Non-pigmented ciliary epithelial cell (primary cell): ENCODE measurements around the gene MCC.

Experiments
- DNase-seq: peaks from one replicate; pipeline ENCODE4 v3.0.0-alpha.2; 2010; ENCODE audit warnings: low read depth

Gene MCC

DNA sequence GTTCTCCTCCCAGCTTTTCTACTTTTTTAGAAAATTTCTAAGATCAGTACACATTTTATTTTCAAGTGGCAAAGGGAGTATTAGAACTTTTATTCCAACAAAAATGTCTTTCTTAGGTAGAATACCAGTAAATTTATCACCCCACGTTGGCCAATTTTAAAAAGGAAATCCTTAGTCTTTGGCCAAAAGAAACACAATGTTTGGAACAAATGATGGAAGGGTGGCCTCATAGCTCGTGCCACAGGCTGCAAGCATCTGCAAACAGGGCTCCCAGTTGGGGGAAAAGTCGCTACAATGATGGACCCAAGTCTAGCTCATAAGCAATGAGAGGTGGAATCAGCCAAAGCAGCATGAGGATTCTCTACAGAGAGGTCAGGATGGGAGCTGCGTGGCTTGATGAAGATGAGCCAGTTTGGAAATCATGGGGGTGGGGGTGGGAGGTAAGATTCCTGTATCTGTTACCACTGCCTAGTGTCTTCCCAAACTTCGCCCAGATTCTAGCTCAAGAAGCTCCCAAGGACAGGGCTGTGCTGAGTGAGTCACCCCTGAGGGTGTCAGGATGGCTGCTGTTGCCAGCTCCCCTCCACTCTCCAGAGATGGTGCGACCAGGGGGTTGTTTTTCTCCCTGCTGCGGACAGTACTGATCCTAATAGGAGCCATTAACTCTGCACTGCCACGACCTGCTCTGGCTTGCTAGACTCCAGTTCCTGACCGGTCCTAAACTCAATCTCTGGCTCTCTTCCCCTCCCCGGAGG lies 436.0 kb downstream of the MCC start:
- DNase-seq, result no peak

DNA sequence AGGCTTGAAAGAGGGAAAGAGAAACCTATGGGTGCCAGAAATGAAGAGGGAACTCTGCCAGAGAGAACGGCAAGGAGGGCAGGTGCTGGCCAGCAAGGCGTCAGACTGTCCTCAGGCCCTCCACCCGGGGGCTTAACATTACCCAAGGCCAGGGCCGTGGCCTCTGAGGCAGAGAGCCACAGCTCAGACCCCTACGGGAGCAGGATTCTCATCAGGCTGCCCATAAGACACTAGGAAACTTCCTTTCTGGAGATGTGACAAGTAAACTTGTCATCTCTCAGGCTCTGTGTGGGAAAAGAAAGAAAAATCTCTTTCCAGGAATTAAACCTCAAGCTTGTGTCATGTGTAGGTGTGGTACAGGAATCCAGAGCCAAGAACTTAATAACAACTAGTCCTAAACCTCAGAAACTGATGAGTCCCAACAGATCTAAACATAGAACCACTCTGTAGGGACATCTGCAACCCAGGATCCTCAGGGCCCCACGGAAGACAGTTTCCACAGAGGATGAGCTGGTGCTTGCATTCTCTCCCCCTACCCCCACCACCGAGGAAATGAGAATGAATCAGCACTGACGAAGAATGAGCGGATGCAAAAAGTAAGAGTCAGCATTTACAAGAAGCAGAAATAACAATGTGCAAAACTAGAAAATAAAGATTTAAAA lies 437.4 kb downstream of the MCC start:
- DNase-seq, result no peak

DNA sequence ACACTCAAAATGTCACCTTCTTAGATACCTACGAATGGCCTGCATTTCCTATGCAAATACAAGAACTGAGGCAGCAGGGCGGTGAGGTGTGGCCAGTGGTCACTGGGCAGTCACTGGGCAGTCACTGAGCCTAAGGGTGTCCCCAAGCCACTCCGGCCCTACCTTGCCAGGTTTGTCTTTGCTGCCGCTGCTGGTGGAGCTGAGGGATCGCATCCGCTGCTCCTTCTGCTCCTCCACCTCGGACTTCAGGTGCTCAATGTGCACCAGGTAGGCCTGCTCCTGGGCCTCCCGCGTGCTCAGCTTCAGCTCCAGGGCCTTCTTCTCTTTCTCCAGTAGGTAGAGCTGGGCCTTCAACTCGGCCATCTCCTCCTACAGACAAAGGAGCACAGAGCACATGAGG lies 439.3 kb downstream of the MCC start:
- no peak for DNase-seq

DNA sequence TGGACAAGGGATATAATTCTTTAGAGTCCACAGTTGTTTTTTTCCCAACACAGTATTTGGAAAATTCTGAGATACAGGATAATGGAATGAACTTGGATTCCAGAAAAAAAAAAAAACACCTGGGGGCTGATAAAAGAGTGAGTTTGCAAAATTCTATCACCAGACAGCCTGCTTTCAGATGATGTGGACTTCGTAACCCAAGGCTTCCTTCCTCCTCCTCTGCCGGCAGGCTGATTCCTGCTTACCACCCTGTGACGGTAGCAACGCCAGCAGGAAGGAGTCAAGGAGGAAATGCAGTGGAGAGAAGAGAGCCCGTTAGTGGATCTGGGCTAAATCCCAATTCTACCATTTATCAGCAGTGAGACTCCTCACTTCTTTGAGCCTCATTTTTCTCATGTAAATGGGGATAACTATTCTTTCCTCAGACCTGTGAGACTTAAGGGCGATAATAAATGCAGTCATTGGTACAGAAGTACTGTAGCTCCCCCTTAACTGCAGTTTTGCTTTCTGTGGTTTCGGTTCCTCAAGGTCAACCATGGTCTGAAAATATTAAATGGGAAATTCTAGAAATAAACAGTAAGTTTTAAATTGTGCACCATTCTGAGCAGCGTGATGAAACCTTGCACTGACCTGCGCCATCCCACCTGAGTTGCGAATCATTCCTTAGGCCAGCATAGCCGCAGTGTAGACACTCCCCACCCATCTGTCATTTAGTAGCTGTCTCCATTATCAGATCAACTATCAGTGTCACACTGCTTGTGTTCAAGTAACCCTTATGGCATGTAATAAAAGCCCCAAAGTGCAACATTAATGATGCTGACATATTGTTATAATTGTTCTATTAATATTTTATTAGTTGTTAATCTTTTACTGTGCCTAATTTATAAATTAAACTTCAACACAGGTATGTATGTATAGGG lies 440.3 kb downstream of the MCC start:
- DNase-seq, result no peak

DNA sequence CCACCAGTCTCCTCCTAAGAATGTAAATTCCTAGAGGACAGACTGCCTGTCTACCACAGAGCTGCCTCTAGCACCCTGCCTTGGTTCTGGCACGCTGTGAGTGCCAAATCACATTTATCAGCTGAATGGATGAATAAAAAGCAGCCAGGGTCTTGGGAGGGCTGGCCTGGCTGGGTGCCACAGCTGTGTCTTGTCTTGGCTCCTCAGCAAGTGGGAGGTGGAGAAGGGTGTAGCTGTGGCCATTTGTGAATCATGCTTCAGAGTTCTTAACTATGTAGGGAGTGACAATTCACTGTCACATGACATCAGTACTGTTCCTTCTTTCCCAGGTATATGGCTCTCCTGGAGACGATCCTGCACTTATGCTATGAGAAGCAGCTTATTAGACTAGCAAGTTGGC lies 441.0 kb downstream of the MCC start:
- no peak for DNase-seq

DNA sequence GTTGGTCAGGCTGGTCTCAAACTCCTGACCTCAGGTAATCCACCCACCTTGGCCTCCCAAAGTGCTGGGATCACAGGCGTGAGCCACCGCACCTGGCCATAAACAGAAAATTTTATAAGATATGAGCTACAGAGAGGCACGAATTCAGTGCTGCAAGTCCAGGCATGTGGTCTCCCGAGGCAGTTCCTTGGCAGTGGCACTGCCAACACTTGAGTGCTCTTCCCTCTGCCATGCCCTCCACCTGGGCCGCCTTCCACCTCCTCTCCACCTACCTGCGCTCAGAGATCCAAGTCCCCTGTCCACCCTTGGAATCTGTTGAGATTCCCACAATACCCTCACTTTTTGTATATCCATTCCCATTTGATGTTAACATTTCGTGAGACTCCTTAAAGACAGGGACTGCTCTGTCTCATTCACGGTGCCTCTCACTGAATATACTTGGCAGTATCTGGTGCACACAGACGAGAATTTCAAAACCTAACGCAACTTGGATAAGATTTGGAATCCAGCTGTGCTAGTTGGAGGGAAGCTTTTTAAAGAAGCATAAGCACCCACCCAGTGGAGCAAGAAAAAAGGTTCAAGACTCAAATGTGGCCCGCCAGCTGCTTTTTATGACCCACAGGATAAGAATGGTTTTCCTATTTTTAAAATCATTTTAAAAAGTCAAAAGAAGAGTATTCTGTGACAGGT lies 443.3 kb downstream of the MCC start:
- DNase-seq, result no peak

DNA sequence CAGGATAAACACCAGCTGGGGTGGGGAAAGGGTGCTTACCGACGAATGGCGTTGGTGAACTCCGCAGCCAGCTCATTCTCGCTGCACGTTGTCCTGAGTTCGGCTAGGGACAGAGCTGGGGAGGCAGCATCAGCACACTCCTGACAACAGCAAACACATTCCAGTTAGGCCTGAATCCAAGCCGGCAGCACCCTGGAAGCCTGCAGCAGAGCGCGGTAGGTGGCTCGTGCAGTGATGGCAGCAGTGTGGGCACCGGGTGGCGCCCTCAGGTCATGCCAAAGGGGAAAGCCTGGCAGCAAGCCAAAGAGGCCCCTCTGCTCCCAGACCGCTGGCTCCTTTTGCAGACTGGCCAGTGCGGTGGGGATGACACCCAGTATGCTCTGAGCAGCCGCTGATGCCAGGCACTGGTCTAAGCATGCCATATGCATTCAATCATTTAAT lies 444.7 kb downstream of the MCC start:
- DNase-seq, result no peak

DNA sequence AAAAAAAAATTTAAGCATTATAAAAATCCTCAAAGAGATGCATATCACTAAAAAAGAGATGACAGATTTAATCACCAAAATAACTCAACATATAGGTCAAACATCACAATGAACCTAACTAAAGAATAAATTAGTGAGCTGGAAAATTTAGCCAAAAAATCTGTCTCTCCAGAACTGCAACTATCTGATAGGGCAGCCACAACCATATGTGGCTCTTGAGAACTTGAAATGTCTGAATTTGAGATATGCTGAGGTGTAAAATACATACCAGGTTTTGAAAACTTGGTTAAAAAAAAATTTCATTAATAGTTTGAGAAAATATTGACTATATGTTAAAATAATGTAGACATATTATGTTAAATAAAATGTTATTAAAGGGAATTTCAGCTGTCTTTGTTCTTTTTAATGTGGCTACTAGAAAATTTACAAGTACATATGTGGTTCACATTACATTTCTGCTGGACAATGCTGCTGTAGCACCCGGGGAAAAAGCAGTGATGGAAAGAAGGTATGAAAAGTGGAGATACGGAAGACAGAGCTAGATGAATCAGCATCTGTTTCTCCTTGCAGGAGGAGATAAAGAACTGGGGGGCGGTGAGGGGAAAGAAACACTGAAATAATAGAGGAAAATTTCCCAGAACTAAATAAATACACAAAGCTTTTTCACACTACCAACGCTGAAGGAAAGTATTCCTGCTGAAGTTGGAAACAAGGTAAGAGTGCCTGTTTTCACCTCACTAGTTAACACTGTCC lies 445.6 kb downstream of the MCC start:
- DNase-seq, result no peak

DNA sequence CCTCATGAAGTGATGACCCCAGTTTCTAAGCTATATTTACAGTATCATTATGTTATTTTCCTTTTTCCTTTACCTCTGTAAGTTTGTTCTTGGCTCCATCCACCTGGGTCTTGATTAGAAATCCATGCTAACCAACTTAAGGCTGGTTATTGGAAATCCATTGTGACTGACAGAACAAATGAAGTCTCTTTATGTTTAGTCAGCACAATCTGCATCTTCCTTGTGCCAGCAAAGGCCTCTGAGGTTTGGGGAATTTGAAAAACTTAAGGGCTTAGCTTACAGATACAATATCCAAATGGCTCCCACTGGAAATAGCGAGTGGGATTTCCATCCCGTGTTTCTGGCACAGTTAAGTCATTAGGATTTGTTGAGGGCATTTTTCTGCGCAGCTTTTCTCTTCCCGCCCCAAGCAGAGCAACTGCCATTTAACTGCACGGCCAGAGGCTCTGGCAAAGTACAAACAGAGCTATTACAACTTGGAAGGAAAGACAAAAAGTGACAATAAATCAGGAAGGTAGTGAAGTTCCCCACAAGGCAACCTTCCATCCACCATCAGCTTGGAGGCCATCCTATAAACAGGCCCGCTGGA lies 447.5 kb downstream of the MCC start:
- DNase-seq, result no peak

DNA sequence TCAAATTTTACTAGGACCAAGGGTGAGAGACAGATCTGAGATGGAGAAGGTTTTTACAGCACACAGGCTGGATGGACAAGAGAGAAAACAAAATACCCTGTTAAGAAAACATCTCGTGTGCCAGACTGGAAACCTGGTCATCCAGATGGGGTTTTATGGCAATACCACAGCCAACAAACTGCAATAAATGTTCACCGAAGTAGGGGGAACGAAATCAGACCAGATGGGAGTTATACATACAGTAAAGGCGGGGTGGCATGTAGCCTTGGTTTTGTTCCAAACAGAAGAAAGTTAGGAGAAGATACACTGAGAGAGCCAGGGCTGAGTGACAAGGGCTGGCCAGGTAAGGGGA lies 448.3 kb downstream of the MCC start:
- no peak for DNase-seq

DNA sequence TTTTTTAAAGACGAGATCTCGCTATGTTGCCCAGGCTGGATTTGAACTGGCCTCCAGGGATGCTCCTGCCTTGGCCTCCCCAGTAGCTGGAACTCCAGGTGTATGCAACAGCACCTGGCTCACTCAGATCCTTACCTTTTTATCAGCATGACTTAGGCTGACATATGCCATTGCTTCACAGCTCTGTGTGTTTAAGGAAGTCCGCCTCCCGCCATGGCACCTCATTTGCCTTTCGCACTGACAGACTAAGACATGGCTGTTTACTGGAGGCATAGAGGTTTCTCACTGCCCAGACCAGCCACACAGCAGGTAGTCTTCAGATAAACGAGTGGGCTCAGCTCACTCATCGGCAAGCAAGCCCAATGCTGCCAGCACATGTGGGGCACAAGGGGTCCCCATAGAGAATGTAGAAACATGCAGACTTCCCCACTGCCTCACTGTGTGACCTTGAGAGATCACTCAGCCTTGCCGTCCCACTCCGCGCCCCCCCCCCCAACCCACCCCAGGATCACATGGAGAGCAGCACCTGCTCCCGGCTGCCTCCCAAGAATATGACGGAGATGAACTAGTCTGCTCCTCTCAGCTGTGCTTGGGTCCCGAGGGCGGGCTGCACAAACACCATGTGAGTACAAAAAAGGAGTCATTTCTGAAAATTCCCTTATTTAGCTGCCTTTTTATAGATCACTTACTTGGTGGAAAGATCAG lies 448.9 kb downstream of the MCC start:
- no peak for DNase-seq

DNA sequence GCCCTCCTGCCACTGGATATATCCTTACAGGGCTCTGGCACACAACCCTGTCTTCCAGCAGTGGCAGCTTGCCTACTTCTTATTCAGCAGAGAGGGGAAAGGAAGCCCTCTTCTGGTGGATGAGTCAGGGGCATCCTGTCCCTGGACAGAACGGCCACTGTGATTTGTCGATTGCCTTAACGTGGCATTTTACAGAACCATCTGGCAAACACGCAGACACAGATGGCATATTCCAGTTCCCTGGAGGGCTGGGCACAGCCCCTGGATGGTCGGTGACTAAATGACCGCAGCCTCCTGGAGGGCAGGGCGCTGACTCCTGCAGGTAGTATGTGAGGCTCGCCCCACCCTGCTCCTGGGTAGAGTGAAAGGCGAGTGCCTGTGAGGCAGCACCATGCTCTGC lies 449.5 kb downstream of the MCC start:
- no peak for DNase-seq

DNA sequence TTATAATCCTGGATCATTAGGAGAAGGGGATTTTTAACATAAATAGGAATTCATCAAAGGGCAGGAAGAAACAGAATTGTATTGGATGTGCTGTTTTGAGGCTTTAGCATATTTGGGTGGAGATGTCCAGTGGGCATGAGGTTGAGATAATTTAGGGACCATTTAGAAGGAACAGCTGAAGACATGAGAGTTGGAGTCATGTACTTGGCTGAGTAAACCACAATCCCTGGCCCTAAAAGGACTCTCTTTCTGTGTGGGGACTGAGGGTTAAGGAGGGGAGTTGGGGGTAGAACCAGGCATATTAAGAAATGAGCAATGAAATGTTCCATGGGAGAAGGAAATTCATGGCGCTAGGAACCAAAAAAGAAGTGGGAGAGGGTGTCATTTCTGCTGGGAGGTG lies 450.1 kb downstream of the MCC start:
- DNase-seq, result no peak

DNA sequence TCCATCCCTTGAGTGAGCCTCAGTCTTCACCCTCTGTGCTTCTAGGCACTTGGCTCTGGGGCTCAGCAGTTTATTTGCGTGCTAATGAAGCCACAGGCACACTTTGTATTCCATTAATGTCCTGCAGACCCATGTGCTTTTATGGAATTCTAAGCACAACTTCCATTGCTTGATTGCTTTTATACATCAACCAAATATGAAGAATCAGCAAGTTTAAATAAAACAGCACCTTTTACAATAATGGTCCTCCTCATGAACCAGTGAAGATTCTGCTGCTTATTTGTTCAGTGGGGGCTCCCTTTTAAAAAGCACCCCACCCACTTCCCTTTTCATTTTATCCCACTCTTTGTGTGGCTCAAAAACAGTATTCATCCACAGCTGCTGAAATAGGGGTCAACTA lies 451.4 kb downstream of the MCC start:
- DNase-seq, result no peak

DNA sequence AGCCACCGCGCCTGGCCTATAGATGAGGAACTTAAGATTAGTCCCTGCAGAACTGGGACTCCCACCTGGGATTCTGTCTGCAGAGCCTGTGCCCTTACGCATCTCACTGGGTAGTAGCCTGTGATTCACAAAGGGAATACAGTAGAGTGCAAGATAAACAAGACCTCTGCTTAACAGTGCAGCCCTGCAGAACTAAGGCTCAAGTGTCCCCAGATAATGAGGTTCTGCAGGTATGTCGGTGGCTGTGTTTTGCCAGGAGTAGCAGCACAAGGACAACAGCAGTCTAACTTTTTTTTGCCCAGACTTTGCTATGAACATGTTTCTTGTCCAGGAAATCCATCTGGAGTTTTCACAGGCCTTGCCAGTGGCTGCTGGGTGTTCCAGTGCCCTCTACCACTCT lies 451.9 kb downstream of the MCC start:
- DNase-seq, result no peak

DNA sequence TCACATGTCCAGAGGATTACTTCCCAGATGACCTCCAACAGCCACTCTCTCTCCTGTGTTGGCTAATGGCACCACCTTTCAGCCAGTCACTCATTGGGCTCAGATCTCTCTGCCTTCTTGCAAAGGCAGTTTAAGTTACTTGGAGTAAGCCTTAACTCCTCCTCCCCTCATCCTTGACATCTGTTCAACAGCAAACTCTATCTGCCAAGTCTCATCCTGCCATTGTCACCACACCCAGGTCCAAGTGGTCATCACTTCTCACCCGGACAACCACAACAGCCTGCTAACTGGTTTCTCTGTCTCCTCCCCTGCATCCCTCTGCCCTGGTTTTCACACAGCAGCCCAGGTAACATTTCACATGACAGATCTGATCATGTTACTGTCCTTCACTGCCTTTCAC lies 453.2 kb downstream of the MCC start:
- DNase-seq, result no peak

DNA sequence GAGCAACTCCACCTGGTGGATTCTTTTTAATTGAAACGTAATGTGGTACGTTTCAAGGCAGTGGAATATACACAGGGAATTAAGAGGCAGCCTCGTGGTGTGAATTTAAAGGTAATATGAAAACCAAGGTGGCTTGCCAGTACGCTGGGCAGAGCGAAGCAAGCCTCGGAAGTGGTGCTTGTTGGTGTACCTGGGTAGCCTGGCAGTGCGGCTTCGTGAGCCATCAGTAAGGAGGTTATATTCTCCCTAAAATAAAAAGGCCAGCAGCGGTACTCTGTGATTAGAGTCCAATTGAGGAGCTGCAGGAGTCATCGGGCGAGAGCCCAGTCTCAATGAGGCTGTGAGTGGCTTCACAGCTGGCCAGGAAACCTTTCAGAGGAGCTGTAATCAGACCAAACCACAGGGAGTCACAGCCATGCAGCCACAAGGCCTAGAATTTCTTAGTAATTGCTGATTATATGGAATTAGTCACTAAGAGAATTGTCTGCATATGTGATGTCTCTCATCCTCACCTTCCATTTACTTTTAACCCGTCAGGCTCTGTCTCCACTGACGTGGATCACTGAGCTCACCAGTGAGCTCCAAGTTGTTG lies 454.0 kb downstream of the MCC start:
- peak; percentile 76 for DNase-seq

DNA sequence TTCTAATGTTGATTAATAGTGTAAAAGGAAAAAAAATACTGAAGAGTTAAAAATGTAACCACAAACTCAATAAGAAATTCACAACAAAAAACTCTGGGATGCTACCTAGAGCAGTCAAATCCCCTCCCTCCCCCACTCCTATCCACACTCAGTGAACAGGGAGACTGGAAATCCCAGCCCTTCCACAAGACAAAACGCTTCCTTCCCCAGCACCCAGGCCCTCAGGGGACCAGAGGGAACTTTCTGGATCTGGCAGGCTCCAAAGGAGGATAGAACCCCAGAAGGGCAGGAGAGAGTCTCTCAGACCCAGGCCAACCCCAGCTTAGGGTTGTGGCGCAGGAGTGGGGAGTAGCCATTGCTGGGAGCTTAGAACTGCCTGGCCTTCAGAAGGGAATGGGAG lies 456.7 kb downstream of the MCC start:
- no peak for DNase-seq

DNA sequence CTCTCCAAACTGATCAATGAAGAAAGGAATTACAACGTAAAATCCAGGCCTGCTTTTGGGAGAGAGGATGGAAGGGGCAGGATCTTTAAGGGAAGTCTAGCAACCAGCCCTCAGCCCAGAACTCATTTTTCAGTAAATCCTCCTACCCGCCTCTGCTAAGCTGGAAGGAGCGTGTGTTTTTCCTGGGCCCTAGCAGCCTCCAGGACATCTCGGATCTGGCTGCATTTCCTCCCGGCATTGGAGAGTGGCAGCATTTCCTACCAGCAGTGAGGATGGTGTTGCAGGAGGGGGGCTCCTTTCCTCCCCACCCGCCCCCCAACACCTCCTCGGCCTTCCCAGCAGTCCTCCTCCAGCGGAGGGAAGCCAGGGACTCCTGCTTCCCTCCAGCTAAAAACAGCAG lies 457.1 kb downstream of the MCC start:
- DNase-seq, result no peak

DNA sequence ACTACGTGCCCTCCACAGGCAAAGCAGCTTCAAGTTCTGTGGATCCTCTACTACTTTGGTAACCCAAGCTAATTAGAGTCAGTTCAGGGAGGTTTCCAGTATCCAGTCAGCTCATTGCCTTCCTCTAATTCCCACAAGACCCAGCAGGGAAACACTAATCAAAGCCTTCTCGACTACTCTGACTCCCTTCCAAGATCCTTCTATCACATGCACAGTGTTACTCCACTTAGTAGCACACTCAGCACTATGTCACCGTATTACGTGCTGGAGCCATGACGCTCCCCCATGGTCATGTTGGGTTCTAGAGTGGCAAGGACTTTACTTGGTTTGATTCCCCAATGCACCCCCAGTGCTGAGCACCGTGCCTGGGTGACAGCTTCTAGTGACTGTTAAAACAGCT lies 458.6 kb downstream of the MCC start:
- DNase-seq, result no peak
